Hepatocyte (in vitro differentiated cells): ENCODE data around the gene AURKAIP1. TPM values are rescaled to one million over a fixed set of nuclear protein-coding genes. Genes with fewer than 3 reads are reported as not detected.

Source experiments
- DNase-seq: peaks from one replicate; pipeline ENCODE4 v3.0.0-alpha.2; 2016; ENCODE audit warnings: low spot score
- H2AFZ ChIP-seq: fragments of 200-600 bp; sonication (generic); 2 replicates; pipeline ENCODE4 v1.6.0; 2016; ENCODE audit warnings: antibody characterized with exemption, mild to moderate bottlenecking
- H3K27ac ChIP-seq: fragments of 200-600 bp; sonication (generic); 2 replicates; pipeline ENCODE4 v1.5.1; 2016; ENCODE audit warnings: mild to moderate bottlenecking
- H3K27me3 ChIP-seq: fragments of 200-600 bp; sonication (generic); 2 replicates; pipeline ENCODE4 v1.6.1; 2016
- H3K36me3 ChIP-seq: fragments of 200-600 bp; sonication (generic); replicated peaks from 2 replicates; pipeline ENCODE4 v1.5.1; 2016; ENCODE audit warnings: low read depth; ENCODE audit not compliant: insufficient read depth
- H3K4me1 ChIP-seq: fragments of 200-600 bp; sonication (generic); 2 replicates; pipeline ENCODE4 v1.5.1; 2016; ENCODE audit warnings: mild to moderate bottlenecking, moderate library complexity; ENCODE audit not compliant: insufficient read depth
- H3K4me2 ChIP-seq: fragments of 200-600 bp; sonication (generic); 2 replicates; pipeline ENCODE4 v1.6.0; 2016
- H3K4me3 ChIP-seq: fragments of 200-600 bp; sonication (generic); 2 replicates; pipeline ENCODE4 v1.5.1; 2016; ENCODE audit warnings: mild to moderate bottlenecking
- H3K79me2 ChIP-seq: fragments of 200-600 bp; sonication (generic); 2 replicates; pipeline ENCODE4 v1.6.0; 2017; ENCODE audit warnings: mild to moderate bottlenecking
- H3K9me2 ChIP-seq: fragments of 200-600 bp; sonication (generic); replicated peaks from 2 replicates; pipeline ENCODE4 v1.6.0; 2017; ENCODE audit warnings: mild to moderate bottlenecking; ENCODE audit not compliant: insufficient read depth
- H3K9me3 ChIP-seq: fragments of 200-600 bp; sonication (generic); 2 replicates; pipeline ENCODE4 v1.5.1; 2016; ENCODE audit warnings: low read depth, mild to moderate bottlenecking
- H4K20me1 ChIP-seq: fragments of 200-600 bp; sonication (generic); 2 replicates; pipeline ENCODE4 v1.6.0; 2016; ENCODE audit warnings: mild to moderate bottlenecking; ENCODE audit not compliant: insufficient read depth, poor library complexity, severe bottlenecking
- EZH2 ChIP-seq: fragments of 200-600 bp; sonication (generic); IDR thresholded peaks from 2 replicates; pipeline ENCODE4 v1.6.1; 2016; ENCODE audit warnings: antibody characterized with exemption, mild to moderate bottlenecking, borderline replicate concordance
- EZH2phosphoT487 ChIP-seq: fragments of 200-600 bp; sonication (generic); IDR thresholded peaks from one replicate; pipeline ENCODE4 v1.6.1; 2018; ENCODE audit warnings: antibody characterized with exemption, mild to moderate bottlenecking, low read depth, moderate library complexity; ENCODE audit not compliant: unreplicated experiment, severe bottlenecking
- WGBS: methylation state at CpG from one replicate; pipeline ENCODE4 v1.1.6; 2016; ENCODE audit warnings: low lambda C conversion rate; ENCODE audit errors: missing lambda C conversion rate; 5-methylcytosine and 5-hydroxymethylcytosine counted together
- polyA plus RNA-seq: library from polyadenylated mRNA; unstranded; fragments of >200 nt; fragmentation: Nextera tagmentation; extraction: Ambion mirVana; gene quantifications from 2 replicates; pipeline ENCODE4 v1.2.1, GENCODE V29; 2016
- total RNA-seq: library from RNA; depleted of rRNA; stranded (reverse); fragments of >200 nt; gene quantifications from 2 replicates; pipeline ENCODE4 v1.2.3, GENCODE V29; 2014
- TF ChIP-seq, protein P1 (sequence below): fragments of 200-600 bp; sonication (generic); IDR thresholded peaks from 2 replicates; pipeline ENCODE4 v1.5.1; 2016; ENCODE audit warnings: antibody characterized with exemption, mild to moderate bottlenecking; ENCODE audit not compliant: poor library complexity

AURKAIP1 gene
- total and polyA plus RNA-seq, 2 experiments from 2014 or later, result 92.9 to 238 TPM

DNA sequence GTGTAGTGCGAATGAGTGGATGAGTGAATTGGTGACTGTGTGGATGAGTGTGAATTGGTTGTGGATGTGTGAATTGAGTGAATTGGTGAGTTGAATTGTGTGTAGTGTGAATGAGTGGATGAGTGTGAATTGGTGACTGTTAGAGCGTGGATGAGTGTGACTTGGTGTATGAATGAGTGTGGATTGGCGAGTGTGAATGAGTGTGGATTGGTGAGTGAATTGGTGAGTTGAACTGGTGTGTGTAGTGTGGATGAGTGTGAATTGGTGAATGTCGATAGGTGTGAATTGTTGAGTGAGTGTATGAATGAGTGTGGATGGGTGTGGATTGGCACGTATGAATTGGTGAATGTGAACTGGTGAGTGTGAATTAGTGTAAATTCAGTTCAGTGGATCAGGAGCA, 7.7 kb downstream of the AURKAIP1 start:
- Histone ChIP-seq H3K79me2 (peaks cover 1% of the 10 kb centered on the region), H3K9me2 (no peaks in the 10 kb centered on the region), H3K4me1 (peaks cover 2% of the 10 kb centered on the region), H3K4me2 (no peak overlapping the region), H3K36me3 (no peaks in the 10 kb centered on the region), H3K27me3 (no peaks in the 10 kb centered on the region), H4K20me1 (no peaks in the 10 kb centered on the region), H2AFZ (no peak overlapping the region), H3K9me3 (no peaks in the 10 kb centered on the region), H3K4me3 (no peak overlapping the region), H3K27ac (no peak overlapping the region)
- 100% methylated on average over 5 of the region's 5 CpGs for WGBS
- no peak for DNase-seq
- TF ChIP-seq EZH2, result no peak
- TF ChIP-seq, protein P1, sequence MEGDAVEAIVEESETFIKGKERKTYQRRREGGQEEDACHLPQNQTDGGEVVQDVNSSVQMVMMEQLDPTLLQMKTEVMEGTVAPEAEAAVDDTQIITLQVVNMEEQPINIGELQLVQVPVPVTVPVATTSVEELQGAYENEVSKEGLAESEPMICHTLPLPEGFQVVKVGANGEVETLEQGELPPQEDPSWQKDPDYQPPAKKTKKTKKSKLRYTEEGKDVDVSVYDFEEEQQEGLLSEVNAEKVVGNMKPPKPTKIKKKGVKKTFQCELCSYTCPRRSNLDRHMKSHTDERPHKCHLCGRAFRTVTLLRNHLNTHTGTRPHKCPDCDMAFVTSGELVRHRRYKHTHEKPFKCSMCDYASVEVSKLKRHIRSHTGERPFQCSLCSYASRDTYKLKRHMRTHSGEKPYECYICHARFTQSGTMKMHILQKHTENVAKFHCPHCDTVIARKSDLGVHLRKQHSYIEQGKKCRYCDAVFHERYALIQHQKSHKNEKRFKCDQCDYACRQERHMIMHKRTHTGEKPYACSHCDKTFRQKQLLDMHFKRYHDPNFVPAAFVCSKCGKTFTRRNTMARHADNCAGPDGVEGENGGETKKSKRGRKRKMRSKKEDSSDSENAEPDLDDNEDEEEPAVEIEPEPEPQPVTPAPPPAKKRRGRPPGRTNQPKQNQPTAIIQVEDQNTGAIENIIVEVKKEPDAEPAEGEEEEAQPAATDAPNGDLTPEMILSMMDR, result no peak
- TF ChIP-seq EZH2phosphoT487, result no peak

DNA sequence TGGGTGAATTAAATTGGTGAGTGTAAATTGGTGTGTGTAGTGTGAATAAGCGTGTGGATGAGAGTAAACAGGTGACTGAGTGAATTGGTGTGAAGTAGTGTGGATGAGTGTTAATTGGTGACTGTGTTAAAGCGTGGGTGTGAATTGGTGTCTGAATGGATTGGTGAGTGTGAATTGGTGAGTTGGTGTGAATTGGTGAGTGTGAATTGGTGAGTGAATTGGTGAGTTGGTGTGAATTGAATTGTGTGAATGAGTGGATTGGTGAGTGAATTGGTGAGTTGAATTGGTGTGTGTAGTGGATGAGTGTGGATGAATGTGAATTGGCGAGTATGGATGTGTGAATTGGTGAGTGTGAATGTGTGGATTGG, 8.3 kb downstream of the AURKAIP1 start:
- H3K79me2 ChIP-seq, result no peaks in the 10 kb centered on the region
- no peak for DNase-seq
- H3K4me3 ChIP-seq, result no peak overlapping the region
- H3K4me1 ChIP-seq, result peaks cover 5% of the 10 kb centered on the region
- H3K4me2 ChIP-seq, result no peak overlapping the region
- TF ChIP-seq EZH2phosphoT487, result no peak
- no peak for TF ChIP-seq EZH2
- TF ChIP-seq, protein P1, result no peak
- 100% methylated on average over 3 of the region's 3 CpGs for WGBS
- no peak overlapping the region for H3K27ac ChIP-seq
- no peaks in the 10 kb centered on the region for H3K27me3 ChIP-seq
- H3K9me3 ChIP-seq, result no peaks in the 10 kb centered on the region
- H3K9me2 ChIP-seq, result no peaks in the 10 kb centered on the region
- H2AFZ ChIP-seq, result no peak overlapping the region
- no peaks in the 10 kb centered on the region for H4K20me1 ChIP-seq
- no peaks in the 10 kb centered on the region for H3K36me3 ChIP-seq

DNA sequence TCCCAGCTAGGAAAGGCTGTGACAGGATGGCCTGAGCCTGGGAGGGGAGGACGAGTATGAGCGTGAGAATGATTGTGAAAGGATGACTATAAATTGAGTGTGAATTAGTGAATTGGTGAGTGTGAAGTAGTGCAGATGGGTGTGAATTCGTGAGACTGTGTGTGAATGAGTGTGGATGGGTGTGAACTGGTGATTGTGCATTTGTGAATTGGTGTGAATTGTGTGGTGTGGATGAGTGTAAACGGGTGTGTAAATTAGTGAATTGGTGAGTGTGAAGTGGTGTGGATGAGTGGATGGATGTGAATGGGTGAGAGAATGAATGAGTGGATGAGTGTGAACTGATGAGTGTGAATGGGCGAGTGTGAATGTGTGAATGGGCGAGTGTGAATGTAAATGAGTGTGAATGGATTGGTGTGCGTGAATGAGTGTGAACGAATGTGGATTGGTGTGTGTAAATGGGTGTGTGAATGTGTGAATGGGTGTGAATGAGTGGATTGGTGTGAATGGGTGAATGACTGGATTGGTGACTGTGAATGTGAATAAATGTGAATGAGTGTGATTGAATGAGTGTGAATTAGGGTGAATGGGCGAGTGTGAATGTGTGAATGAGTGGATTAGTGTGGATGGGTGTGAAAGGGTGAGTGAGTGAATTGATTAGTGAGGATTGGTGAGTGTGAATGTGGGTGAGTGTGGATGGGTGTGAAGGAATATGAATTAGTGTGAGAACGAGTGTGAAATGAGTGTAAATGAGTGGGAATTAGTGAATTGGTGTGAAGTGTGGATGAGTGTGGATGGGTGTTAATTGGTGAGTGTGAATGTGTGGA, 8.9 kb downstream of the AURKAIP1 start:
- Histone ChIP-seq H3K27ac (no peak overlapping the region), H3K36me3 (no peaks in the 10 kb centered on the region), H3K9me3 (no peaks in the 10 kb centered on the region), H3K4me1 (peaks cover 11% of the 10 kb centered on the region), H3K27me3 (no peaks in the 10 kb centered on the region), H4K20me1 (no peaks in the 10 kb centered on the region), H3K4me2 (no peak overlapping the region), H3K79me2 (no peaks in the 10 kb centered on the region), H3K4me3 (no peak overlapping the region), H3K9me2 (no peaks in the 10 kb centered on the region), H2AFZ (no peak overlapping the region)
- TF ChIP-seq, protein P1, result no peak
- TF ChIP-seq EZH2phosphoT487 (no peak), EZH2 (no peak)
- DNase-seq, result no peak
- WGBS, result 82% methylated on average over 10 of the region's 10 CpGs
